IPS-18a (cell line): ENCODE results near the gene FH.

Experiments
- H3K27ac ChIP-seq: one replicate; pipeline ENCODE4 v1.5.1; 2013; ENCODE audit warnings: low read length
- H3K27me3 ChIP-seq: one replicate; pipeline ENCODE4 v1.6.1; 2013; ENCODE audit warnings: mild to moderate bottlenecking, low read length; ENCODE audit not compliant: control insufficient read depth, insufficient read depth
- H3K36me3 ChIP-seq: one replicate; pipeline ENCODE4 v1.6.1; 2013; ENCODE audit warnings: low read depth, low read length; ENCODE audit not compliant: control insufficient read depth
- H3K4me1 ChIP-seq: one replicate; pipeline ENCODE4 v1.6.1; 2013; ENCODE audit warnings: low read depth, low read length; ENCODE audit not compliant: control insufficient read depth
- H3K4me3 ChIP-seq: one replicate; pipeline ENCODE4 v1.5.1; 2013; ENCODE audit warnings: low read length
- H3K9ac ChIP-seq: one replicate; pipeline ENCODE4 v1.6.1; 2013; ENCODE audit warnings: mild to moderate bottlenecking, low read length, moderate library complexity
- H3K9me3 ChIP-seq: one replicate; pipeline ENCODE4 v1.6.1; 2013; ENCODE audit warnings: low read depth, low read length; ENCODE audit not compliant: control insufficient read depth

Gene FH

DNA sequence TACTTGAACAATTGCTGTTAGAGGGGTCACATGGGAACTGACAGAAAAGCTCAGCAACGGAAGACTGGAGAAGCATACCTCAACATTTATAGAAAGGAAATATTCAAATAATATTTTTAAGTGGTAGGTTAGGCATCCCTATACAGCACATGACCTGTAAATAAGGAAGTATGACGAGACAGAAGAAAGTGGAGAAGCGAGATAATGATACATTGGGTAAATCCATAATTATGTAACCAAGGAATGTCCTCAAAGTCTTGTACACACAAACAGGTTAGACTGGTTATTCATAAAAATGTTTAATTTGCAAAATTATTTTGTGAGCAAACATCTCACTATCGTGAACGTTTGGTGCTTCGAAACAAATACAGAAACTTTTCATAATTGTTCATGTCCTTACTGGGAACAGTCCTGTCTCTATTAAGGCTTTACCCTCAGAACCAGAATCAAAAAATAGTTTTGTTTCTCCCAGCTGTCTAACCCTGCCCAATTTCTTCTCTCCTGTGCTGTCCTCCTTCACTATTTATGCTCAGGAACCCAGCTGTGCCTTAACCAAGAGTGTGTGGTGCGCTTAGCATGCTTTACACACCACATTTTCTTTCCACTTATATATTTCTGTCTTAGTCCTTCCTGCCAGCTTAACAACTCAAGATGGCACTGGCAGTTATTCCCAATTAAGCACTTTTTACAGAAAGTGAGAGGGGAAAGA lies 22.8 kb upstream of the FH start:
- Histone ChIP-seq H3K27me3 (no peaks in the 10 kb centered on the region), H3K9me3 (no peaks in the 10 kb centered on the region), H3K27ac (no peak overlapping the region), H3K36me3 (no peaks in the 10 kb centered on the region), H3K9ac (no peak overlapping the region), H3K4me1 (no peaks in the 10 kb centered on the region), H3K4me3 (no peak overlapping the region)

DNA sequence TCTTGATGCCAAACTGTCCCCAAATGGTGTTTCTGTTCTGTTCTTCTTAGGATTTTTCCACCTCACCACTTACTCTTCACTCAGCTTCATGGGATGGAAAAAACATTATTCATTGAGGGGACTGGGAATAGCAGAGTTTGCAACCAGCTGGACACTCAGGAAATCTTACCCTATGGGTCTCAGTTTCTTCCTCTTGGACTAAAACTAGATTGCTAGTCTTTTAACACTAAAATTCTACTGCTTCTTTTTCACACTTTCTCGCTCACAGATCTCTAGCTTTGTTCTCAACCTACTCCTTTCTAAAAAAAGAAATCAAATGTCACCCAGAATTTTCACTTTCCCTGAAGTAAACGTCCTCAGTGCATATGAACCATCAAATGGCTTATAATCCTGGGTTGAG lies 17.4 kb upstream of the FH start:
- H3K4me1 ChIP-seq = no peaks in the 10 kb centered on the region
- no peak overlapping the region for H3K9ac ChIP-seq
- no peaks in the 10 kb centered on the region for H3K36me3 ChIP-seq
- no peaks in the 10 kb centered on the region for H3K9me3 ChIP-seq
- H3K27ac ChIP-seq = no peak overlapping the region
- no peak overlapping the region for H3K4me3 ChIP-seq
- no peaks in the 10 kb centered on the region for H3K27me3 ChIP-seq

DNA sequence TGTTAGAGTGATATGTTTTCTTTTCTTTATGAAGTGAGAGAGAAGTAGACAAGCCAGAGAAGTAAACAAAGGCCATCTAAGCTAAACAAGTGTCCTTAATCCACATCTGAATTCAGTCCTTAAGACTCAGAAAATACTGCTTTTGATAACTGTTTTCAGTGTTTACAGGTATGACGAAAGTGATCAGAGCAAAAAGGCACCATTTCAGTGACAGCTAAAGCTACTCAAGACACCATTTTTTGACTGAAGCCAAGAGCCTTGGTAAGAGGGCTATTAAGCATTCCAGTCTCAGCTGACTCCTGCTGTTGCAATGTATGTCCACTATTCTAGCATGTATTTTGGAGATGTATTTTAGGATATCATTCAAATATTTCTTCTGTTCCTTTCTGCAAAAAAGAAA lies 16.7 kb upstream of the FH start:
- peaks cover 3% of the 10 kb centered on the region for H3K4me1 ChIP-seq
- H3K9ac ChIP-seq = no peak overlapping the region
- H3K9me3 ChIP-seq = no peaks in the 10 kb centered on the region
- H3K27me3 ChIP-seq = no peaks in the 10 kb centered on the region
- no peak overlapping the region for H3K4me3 ChIP-seq
- no peak overlapping the region for H3K27ac ChIP-seq
- H3K36me3 ChIP-seq = no peaks in the 10 kb centered on the region

DNA sequence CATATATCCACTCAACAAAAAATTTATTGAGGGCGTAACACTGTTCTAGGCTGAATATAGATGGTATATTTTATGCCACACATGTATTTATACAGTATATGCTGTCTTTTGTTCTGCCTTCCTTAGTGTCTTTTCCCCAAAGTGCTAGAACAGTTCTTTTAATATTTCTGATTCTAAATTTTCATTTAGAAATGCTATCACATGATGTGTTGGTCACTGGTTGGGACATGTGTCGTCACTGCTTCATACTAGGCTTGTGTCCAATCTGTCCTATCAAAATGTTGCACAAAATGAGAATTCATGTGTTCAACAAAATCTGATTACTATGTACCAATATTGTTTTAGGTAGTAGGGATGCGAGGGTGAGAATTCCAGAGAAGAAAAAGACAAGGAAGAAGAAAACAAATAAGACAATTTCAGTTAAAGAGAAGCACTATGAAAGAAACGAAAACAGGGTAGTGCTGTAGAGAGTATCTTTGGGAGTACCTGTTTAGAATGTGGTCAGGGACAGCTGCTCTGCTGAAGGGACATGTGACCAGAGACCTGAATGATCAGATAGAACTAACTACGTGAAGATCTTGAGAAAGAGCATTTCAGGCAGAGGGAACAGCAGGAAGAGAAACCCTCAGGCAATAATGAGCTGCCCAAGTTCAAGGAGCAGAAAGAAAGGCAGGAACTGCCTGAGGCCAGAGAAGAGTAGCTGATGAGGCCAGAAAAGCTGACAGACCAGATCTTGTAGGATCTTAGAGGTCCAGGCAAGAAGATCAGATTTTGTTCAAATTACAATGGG lies 14.0 kb upstream of the FH start:
- no peak overlapping the region for H3K27ac ChIP-seq
- no peaks in the 10 kb centered on the region for H3K36me3 ChIP-seq
- no peaks in the 10 kb centered on the region for H3K9me3 ChIP-seq
- no peak overlapping the region for H3K4me3 ChIP-seq
- no peak overlapping the region for H3K9ac ChIP-seq
- H3K27me3 ChIP-seq = no peaks in the 10 kb centered on the region
- H3K4me1 ChIP-seq = peaks cover 3% of the 10 kb centered on the region

DNA sequence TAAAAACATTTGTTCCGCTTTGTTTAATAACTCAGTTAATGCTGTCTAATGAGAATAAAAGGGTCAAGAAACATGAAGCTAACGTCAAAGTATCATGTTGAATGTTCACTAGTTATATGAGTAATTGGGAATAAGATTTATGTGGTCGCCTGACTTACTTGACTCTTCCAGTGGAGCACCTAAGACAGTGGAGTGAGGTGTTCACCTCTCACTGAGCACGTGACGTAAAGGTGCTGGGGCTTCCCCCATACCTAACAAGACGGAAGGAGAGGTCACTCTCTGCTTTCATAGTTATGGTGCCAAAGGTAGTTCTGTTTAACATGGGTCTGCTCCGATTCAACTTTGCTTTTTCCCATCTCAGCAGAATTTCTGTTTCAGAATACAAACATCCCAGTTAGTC lies 13.3 kb upstream of the FH start:
- H3K9ac ChIP-seq = no peak overlapping the region

DNA sequence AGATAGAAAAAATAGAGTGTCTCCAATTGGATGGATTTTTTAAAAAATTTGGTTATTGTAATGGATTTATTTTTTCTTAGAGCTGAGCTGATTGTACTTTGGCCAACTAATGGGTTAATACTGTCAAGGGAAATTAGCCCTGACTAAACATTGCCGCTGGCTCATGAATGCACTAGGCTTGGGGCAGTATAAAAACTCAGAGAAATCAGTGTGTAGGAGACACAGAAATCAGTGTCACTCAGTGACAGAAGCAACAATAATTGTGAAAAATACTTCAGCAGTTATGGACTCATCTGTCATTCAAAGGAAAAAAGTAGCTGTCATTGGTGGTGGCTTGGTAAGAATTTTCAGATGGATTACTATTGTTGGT lies 12.6 kb upstream of the FH start, which contains the start of gene KMO:
TSS of gene KMO (plus strand) at position 217 of the 370 bp plus-strand sequence. CDS start at position 284, 67 bp downstream.
- Histone ChIP-seq H3K4me1 (peaks cover 3% of the 10 kb centered on the region), H3K4me3 (no peak within 1 kb of the TSS), H3K36me3 (no peaks in the 10 kb centered on the region), H3K9me3 (no peaks in the 10 kb centered on the region), H3K27me3 (no peaks in the 10 kb centered on the region), H3K9ac (no peak within 1 kb of the TSS), H3K27ac (no peak within 1 kb of the TSS)

More for the DNA sequence above, 13.3 kb upstream of the FH start:
- Histone ChIP-seq H3K36me3 (no peaks in the 10 kb centered on the region), H3K27ac (no peak overlapping the region), H3K4me1 (peaks cover 3% of the 10 kb centered on the region), H3K27me3 (no peaks in the 10 kb centered on the region), H3K4me3 (no peak overlapping the region), H3K9me3 (no peaks in the 10 kb centered on the region)

DNA sequence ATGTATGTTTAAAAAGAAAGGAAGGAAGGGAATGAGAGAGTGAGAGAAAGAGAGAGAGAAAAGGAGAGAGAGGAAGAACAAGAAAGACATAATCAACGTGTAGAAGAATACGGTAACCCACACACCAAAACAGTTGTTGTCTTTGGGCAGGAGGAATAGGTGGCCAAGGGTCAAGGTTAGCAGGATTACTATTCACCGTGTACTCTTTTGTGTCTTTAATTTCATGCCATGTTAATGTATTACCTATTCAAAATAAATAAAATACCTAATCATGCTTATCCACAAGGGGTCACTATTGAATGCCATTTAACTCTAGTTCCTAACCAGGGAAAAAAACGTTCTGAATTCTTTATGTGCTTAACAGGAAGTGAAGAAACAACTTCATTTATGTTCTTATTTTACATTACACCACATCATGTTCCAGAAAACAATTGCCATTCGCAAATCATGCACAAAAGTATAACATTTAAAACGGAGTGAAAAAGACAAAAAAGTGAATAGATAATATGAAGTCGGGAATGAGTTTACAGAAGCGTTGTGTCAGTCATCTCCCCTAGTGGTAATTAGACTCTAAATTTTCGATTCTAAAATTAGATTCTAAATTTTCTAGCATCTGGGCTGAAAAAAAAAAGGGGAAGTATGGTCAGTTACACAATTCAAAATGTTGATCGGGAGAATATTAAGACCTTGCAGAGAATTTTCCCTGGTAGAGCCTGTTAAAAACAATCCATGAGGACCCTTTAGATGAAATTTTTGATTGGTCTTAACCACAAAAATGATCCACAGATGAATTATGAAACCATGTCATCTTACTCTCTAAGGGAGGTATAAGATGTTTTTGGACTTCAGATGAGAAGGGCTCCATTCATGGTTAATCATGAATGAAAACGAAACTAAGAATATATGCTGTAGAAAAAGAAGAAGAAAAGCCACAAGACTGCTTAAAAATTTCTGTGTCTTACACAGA lies 11.9 kb upstream of the FH start:
- Histone ChIP-seq H3K4me1 (peaks cover 3% of the 10 kb centered on the region), H3K4me3 (no peak overlapping the region), H3K27ac (no peak overlapping the region), H3K27me3 (no peaks in the 10 kb centered on the region), H3K36me3 (no peaks in the 10 kb centered on the region), H3K9me3 (no peaks in the 10 kb centered on the region), H3K9ac (no peak overlapping the region)

DNA sequence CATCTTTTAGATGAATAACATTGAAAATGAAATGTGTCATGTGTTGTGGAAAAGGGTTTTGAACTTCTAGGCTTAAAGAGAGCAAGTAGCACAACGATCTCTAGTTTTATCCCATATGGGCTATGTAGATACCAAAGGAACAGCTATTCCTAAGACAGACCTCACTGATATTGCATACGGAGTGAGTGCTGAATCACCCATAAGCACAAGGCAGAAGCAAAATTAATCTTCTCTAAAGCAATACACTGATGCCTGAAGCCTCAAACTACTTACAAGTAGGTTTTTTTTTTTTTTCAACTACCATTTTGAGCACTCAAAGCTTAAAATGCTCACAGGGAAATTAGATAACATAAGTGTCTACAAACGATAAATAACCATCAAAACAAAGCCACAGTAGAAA lies 7.6 kb upstream of the FH start:
- H3K27ac ChIP-seq = no peak overlapping the region
- H3K4me3 ChIP-seq = no peak overlapping the region
- no peaks in the 10 kb centered on the region for H3K27me3 ChIP-seq
- H3K9ac ChIP-seq = no peak overlapping the region
- H3K9me3 ChIP-seq = no peaks in the 10 kb centered on the region
- H3K4me1 ChIP-seq = peaks cover 3% of the 10 kb centered on the region
- no peaks in the 10 kb centered on the region for H3K36me3 ChIP-seq

DNA sequence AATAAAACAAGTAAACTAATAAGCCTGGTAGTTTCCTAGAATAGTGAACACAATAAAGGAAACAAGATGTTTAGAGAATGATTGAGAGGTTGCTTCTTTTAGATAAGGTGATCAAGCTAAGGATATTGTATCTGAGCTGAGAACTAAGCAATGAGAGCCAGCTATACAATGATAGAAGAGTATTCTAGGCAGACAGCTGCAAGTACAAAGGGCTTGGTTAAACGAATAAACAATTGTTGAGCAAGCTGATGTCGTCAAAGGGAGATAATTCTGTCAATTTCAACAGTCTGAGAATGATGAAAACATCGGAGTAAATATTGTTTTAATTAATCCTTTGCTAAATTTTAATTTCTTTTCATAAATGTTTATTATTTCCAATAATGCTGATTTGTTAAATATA lies 5.5 kb upstream of the FH start:
- H3K36me3 ChIP-seq = no peaks in the 10 kb centered on the region
- no peak overlapping the region for H3K9ac ChIP-seq
- H3K27ac ChIP-seq = no peak overlapping the region
- no peak overlapping the region for H3K4me3 ChIP-seq
- no peaks in the 10 kb centered on the region for H3K27me3 ChIP-seq
- H3K9me3 ChIP-seq = no peaks in the 10 kb centered on the region
- H3K4me1 ChIP-seq = no peaks in the 10 kb centered on the region

DNA sequence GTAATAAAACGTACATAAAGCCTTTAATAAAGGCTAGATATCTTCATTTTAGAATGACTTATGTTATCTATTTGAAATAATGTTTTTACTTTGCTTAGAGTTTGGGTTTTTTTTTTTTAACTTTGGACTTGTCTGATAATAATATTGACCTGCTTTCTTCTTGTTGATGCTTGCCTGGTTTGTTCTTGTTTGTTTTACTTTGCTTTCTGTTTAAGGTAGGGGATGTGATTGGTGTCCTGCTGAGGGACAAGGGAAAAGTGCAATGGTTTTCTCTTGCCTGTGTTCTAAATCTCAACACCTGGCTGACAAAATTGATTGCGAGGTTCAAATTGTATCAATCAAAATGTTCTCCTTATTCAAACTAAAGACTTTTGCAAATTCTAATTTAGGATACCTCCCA lies 2.2 kb upstream of the FH start:
- no peak overlapping the region for H3K9ac ChIP-seq
- no peak overlapping the region for H3K4me3 ChIP-seq
- H3K27ac ChIP-seq = no peak overlapping the region
- no peaks in the 10 kb centered on the region for H3K4me1 ChIP-seq
- no peaks in the 10 kb centered on the region for H3K9me3 ChIP-seq
- no peaks in the 10 kb centered on the region for H3K27me3 ChIP-seq
- H3K36me3 ChIP-seq = no peaks in the 10 kb centered on the region

DNA sequence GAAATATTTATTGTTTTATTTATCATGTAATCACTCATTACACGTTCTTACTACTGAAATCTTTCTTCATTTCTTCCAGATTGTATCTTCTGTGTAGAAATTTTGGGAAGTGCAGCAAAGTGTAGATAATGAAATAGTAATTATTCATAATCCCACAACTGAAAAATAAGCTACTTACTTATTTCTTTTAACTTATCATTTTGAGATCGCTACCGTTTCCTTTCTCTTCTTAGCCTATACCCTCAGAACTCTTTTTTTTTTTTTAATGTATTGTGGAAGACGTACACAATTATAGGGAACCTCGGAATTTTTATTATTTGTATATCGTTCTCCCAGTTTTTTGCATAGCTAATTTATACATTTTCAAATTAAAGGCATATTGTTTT lies 518 bp upstream of the FH start:
- H3K9ac ChIP-seq = peak overlapping the region; percentile 37
- no peaks in the 10 kb centered on the region for H3K4me1 ChIP-seq
- no peaks in the 10 kb centered on the region for H3K27me3 ChIP-seq
- H3K27ac ChIP-seq = no peak overlapping the region
- peaks cover 2% of the 10 kb centered on the region for H3K36me3 ChIP-seq
- no peaks in the 10 kb centered on the region for H3K9me3 ChIP-seq
- H3K4me3 ChIP-seq = peak overlapping the region; percentile 92
